Upper lobe of right lung (tissue), 1 donor: ENCODE measurements around the gene MARK2. TPM values are rescaled to one million over a fixed set of nuclear protein-coding genes. Genes with fewer than 3 reads are reported as not detected.

ENCODE experiments used
- ATAC-seq: fragments of 200-7000 bp; cut with Tn5 transposase; one replicate; pipeline ENCODE4 v1.9.1; 2020; ENCODE audit warnings: mild to moderate bottlenecking, moderate library complexity
- DNase-seq: peaks from one replicate; pipeline ENCODE4 v3.0.0-alpha.2; 2020
- H3K27ac ChIP-seq: fragments of 200-600 bp; one replicate; pipeline ENCODE4 v1.8.0; 2022
- H3K27me3 ChIP-seq: fragments of 200-600 bp; one replicate; pipeline ENCODE4 v1.8.0; 2022; ENCODE audit warnings: mild to moderate bottlenecking
- H3K36me3 ChIP-seq: fragments of 200-600 bp; one replicate; pipeline ENCODE4 v1.8.0; 2022
- H3K4me1 ChIP-seq: fragments of 200-600 bp; one replicate; pipeline ENCODE4 v1.8.0; 2022
- H3K4me3 ChIP-seq: fragments of 200-600 bp; one replicate; pipeline ENCODE4 v1.8.0; 2022; ENCODE audit warnings: mild to moderate bottlenecking
- H3K9me3 ChIP-seq: fragments of 200-600 bp; one replicate; pipeline ENCODE4 v1.8.0; 2022
- intact Hi-C: fragments of 100-400 bp; cut with DNase I; formaldehyde crosslinking; loops from one replicate; pipeline ENCODE4 v1.11.0; 2022
- total RNA-seq: library from RNA; stranded (reverse); fragmentation: NEBNext Ultra II Directional; extraction: Animal tissue kit (Norgen Biotek cat#: 25700); gene quantifications from one replicate; pipeline ENCODE4 v1.2.1, GENCODE V29; 2021
- TF ChIP-seq, protein P1 (sequence below): fragments of 200-600 bp; IDR thresholded peaks from one replicate; pipeline ENCODE4 v1.8.0; 2022; ENCODE audit warnings: antibody characterized with exemption
- donor health status: DM: no; HTN: yes; CAD: no; lungs with severe emphysema.

Gene MARK2
- total RNA-seq, 1 donor from 2014 or later = 40.7 TPM

DNA sequence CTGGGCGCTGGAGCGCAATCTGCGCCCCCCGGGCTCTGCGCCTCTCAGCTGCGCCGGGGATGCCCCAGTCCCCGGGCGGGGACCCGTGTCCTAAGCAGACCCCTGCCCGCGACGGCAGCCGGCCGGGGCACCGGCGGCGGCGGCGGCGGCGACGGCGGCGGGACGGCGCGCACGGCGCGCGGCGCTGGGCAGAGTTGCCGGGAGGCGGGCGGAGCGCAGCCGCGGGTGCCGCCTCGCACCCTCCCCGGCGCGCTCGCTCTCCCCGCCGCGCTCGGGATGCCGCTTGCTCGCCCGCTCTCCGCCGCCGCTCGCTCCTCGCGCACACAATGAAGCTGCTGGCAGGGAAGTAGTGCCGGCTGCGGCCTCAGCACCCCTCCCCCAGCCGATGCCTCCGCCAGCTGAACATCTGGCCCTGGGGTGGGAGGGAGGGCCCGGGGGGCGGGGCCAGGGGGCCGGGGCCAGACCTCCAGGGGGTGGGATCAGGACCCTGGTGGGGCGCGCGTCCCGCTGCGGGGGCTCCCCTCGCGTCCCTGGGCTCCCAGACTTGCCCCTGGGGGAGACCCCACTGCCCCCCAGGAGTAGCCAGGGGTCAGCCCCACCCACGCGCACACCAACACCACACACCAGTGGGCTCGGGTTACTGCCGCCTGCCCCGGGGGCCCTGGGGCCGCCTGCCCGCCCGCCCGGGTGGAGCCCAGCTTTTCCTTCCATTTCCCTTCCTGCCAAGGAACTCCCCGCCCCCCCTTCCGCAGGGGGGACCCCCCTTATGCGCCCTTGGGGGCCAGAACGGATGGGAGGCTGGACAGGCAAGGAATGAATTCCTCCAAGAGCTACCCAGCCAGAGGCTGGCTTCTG lies 78.2 kb downstream of the MARK2 start, which contains the start of gene RCOR2:
Gene RCOR2, minus strand, starts transcription at position 328 of the 855 bp plus-strand sequence. CDS start 708 bp downstream, outside the sequence.
- intact Hi-C loops = no loop called here
- ATAC-seq (peak; percentile 59), DNase-seq (peak; percentile 81)

DNA sequence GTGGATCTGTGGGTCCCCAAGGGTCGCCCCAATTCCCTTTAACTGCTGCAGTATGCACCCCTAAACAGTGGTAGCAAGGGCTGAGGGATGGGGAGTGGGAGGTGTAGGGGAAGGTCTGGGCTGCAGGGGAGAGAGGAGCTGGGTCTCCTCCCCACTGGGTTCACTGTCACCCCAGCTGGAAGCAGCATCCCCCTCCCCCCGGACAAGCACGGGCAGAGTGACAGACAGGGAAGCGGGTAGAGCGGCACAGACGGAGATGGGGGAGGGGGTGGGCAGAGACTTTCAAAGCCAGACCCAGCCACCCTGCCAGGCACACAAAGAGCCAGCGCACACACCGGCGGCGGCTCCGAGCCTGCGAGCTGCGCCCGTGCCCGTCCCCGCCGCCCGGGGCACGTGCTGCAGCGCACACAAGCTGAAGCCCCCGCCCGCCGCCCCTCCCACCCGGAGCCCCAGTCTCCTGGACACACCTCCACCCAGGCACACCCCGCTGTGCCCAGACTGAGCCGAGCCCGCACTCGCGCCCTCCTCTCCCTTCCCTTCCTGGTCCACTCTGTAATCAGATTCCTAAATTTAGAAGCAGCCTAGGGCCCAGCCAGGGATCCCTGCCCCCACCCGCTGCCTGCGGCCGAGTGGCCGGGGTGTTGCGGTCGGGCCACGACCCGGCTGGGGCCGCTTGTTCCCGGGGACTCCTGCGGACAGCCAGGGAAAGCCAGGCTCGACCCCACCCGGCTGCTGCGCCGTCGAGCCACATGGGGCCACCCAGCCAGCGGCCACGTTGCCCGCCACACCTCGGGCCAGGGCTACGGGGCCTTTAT lies 79.0 kb downstream of the MARK2 start:
- TF ChIP-seq, protein P1, sequence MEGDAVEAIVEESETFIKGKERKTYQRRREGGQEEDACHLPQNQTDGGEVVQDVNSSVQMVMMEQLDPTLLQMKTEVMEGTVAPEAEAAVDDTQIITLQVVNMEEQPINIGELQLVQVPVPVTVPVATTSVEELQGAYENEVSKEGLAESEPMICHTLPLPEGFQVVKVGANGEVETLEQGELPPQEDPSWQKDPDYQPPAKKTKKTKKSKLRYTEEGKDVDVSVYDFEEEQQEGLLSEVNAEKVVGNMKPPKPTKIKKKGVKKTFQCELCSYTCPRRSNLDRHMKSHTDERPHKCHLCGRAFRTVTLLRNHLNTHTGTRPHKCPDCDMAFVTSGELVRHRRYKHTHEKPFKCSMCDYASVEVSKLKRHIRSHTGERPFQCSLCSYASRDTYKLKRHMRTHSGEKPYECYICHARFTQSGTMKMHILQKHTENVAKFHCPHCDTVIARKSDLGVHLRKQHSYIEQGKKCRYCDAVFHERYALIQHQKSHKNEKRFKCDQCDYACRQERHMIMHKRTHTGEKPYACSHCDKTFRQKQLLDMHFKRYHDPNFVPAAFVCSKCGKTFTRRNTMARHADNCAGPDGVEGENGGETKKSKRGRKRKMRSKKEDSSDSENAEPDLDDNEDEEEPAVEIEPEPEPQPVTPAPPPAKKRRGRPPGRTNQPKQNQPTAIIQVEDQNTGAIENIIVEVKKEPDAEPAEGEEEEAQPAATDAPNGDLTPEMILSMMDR = no peak
- H3K27ac ChIP-seq = peak overlapping the region; percentile 51
- H3K4me3 ChIP-seq = peak overlapping the region; percentile 50
- no peak for DNase-seq
- intact Hi-C loops = no loop called here
- no peaks in the 10 kb centered on the region for H3K9me3 ChIP-seq
- no peaks in the 10 kb centered on the region for H3K36me3 ChIP-seq
- H3K27me3 ChIP-seq = no peaks in the 10 kb centered on the region
- peaks cover 44% of the 10 kb centered on the region for H3K4me1 ChIP-seq
- ATAC-seq = peak; percentile 31

More for the DNA sequence above, 78.2 kb downstream of the MARK2 start, which contains the start of gene RCOR2:
- TF ChIP-seq, protein P1 = no peak
- Histone ChIP-seq H3K9me3 (no peaks in the 10 kb centered on the region), H3K4me1 (peaks cover 44% of the 10 kb centered on the region), H3K27ac (peak within 1 kb of the TSS; percentile 51), H3K4me3 (peak within 1 kb of the TSS; percentile 50), H3K27me3 (no peaks in the 10 kb centered on the region), H3K36me3 (no peaks in the 10 kb centered on the region)

- no peak for DNase-seq
- H3K4me3 ChIP-seq = peak overlapping the region; percentile 23
- TF ChIP-seq, protein P1 = no peak
- peak overlapping the region; percentile 51 for H3K27ac ChIP-seq
- intact Hi-C loops = no loop called here
- peaks cover 44% of the 10 kb centered on the region for H3K4me1 ChIP-seq
- no peaks in the 10 kb centered on the region for H3K9me3 ChIP-seq
- H3K36me3 ChIP-seq = no peaks in the 10 kb centered on the region
- ATAC-seq = no peak
- no peaks in the 10 kb centered on the region for H3K27me3 ChIP-seq
Observed at GRCh38 chr11:63918507-63919191, 79.7 kb downstream of the MARK2 start.

DNA sequence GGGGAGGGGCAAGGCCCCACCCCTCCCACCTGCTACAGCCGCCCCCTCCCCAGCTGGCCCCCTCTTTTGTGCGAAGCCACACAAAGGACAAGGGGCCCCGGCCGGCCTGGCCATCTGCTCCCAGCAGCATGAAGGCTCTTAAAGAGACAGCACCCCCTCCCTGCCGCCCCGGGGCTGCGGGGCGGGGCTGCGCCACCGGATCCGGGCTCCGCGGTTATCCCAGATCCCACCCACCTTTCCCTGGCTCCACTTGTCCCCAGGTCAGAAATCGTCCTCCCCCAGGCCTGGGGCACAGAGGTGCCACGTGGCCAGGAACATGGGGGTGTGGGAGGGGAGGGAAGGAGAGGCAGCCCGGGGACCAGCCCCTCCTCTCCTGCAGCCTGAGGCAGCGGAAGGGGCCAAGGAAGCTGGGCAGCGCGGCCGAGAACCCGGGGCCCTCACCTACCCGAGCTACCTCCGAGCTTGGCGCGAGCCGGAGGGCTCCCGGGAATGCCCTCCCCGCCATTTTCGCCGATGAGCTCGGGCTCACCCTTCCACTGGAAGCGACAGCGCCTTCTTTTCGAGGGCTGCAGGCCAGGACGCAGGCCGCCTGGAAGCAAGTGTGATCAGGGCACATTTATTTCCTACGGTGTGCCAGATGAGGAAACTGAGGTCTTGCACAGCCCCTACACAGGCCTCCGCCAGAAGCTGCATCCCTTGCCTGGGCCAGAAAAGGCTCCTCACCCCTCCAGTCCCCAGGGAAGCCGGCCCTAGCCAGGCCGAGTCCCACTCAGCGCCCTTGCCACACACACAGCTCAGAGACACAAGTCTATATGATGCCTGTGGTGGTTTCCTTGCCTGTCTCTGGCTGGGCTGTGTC lies 80.6 kb downstream of the MARK2 start:
- no peaks in the 10 kb centered on the region for H3K27me3 ChIP-seq
- H3K9me3 ChIP-seq = no peaks in the 10 kb centered on the region
- H3K36me3 ChIP-seq = no peaks in the 10 kb centered on the region
- intact Hi-C loops = no loop called here
- TF ChIP-seq, protein P1 = no peak
- peak overlapping the region; percentile 23 for H3K4me3 ChIP-seq
- DNase-seq (no peak), ATAC-seq (no peak)
- H3K4me1 ChIP-seq = peaks cover 44% of the 10 kb centered on the region
- peak overlapping the region; percentile 13 for H3K27ac ChIP-seq
